Measurements from ENCODE around the gene TRIM24. TPM values are rescaled to one million over a fixed set of nuclear protein-coding genes. Genes with fewer than 3 reads are reported as not detected.

TRIM24 gene
- total and polyA plus RNA-seq, 2 of the 13 experiments (the other 11 are each of a cell fraction or from before 2014, with no cell fraction given), result 100 to 106 TPM

DNA sequence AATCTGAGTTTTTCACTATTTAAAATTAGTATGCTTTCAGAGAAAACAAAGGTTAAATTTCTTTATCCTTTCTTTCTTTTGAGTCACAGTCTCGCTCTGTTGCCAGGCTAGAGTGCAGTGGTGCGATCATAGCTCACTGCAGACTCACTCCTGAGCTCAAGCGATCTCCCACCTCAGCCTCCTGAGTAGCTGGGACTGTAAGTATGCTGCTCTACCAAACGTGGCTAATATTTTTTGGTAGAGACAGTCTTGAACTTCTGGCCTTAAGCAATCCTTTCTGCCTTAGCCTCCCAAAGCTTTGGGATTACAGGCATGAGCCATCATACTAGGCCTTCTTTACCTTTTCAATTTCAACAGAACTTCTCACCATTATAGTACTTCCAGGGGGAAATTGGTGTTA is 113.7 kb downstream of the TRIM24 start:
- H3K4me3 ChIP-seq (replicated peaks in 1 of 3; ENCODE audit: insufficient read depth in 1 of 3, low read depth in 2 of 3, low read length in 3 of 3), result no peak overlapping the region
- H3K4me1 ChIP-seq (ENCODE audit: insufficient read depth, low read length), result 0 out of 2 replicates have a peak, but pooled peaks cover 8% of the 10 kb centered on the region
- no peak for FAIRE-seq
- H3K36me3 ChIP-seq (replicated peaks in 1 of 2; ENCODE audit: control insufficient read depth in 1 of 2, insufficient read depth in 2 of 2, low read length in 2 of 2), result peaks cover 9 to 85% of the 10 kb centered on the region in 2 experiments
- ChIA-PET POLR2A (interaction anchor here (1.0 kb wide), 1 partner anchor 8 kb away, joined by 3 read pairs; no protein-coding TSS in a partner anchor), CTCF (ENCODE audit: low intra/inter-chr PET ratio, low total read pairs) (no interaction called here)
- DNase-seq (ENCODE audit: low spot score), result no peak
- intact Hi-C loops (cut with micrococcal nuclease; ENCODE audit: unreplicated experiment), result no loop called here
- H3K27ac ChIP-seq (ENCODE audit: extremely low read length, insufficient read depth, low read length), result peak overlapping the region; percentile 26
- no peak overlapping the region for H3K9ac ChIP-seq (ENCODE audit: insufficient read depth, low read depth, low read length)
- WGBS (ENCODE audit: low lambda C conversion rate), result 79% methylated on average over 4 of the region's 4 CpGs
- H3K27me3 ChIP-seq (ENCODE audit: control insufficient read depth in 1 of 2, insufficient read depth in 2 of 2, low read length in 2 of 2), result no peaks in the 10 kb centered on the region
- no peak overlapping the region for H2AFZ ChIP-seq (ENCODE audit: low read length)
- H3K9me3 ChIP-seq (ENCODE audit: low read length), result no peaks in the 10 kb centered on the region
- no peaks in the 10 kb centered on the region for H4K20me1 ChIP-seq (ENCODE audit: insufficient read depth, low read length)
- no peak; the same call in 2 of the 3 replicates for ATAC-seq
- in situ Hi-C loops (cut with HindIII; ENCODE audit: extremely low pct_ligation_motif_present, low pct_unique_long_range_greater_than_20kb), result no loop called here
- BruUV-seq (replicated peaks), result no TSS peak
- H3K4me2 ChIP-seq (ENCODE audit: low read depth, low read length), result no peak overlapping the region
- H3K79me2 ChIP-seq (ENCODE audit: insufficient read depth, low read length), result peaks cover 2% of the 10 kb centered on the region
- TF ChIP-seq ZBTB10 (CRISPR knock-in tag; IDR thresholded peaks at IDR 0.05; ENCODE audit: borderline replicate concordance) (no peak), THAP9 (CRISPR knock-in tag; IDR thresholded peaks at IDR 0.05; ENCODE audit: borderline replicate concordance) (no peak), POLR2G (IDR thresholded peaks at IDR 0.05; ENCODE audit: low read depth, low read length) (0 out of 2 replicates have a peak, but pooled peaks have one; percentile 36), ZNF883 (CRISPR knock-in tag; IDR thresholded peaks at IDR 0.05; ENCODE audit: not compliant biosample characterization) (no peak), ZNF274 (CRISPR knock-in tag; IDR thresholded peaks at IDR 0.05) (no peak), KDM1A (CRISPR knock-in tag; IDR thresholded peaks at IDR 0.05) (no peak)
- TF ChIP-seq, protein P1, sequence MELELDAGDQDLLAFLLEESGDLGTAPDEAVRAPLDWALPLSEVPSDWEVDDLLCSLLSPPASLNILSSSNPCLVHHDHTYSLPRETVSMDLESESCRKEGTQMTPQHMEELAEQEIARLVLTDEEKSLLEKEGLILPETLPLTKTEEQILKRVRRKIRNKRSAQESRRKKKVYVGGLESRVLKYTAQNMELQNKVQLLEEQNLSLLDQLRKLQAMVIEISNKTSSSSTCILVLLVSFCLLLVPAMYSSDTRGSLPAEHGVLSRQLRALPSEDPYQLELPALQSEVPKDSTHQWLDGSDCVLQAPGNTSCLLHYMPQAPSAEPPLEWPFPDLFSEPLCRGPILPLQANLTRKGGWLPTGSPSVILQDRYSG (CRISPR knock-in tag; IDR thresholded peaks at IDR 0.05), result no peak
- TF ChIP-seq, protein P2, sequence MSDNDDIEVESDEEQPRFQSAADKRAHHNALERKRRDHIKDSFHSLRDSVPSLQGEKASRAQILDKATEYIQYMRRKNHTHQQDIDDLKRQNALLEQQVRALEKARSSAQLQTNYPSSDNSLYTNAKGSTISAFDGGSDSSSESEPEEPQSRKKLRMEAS (IDR thresholded peaks at IDR 0.05), result no peak
- TF ChIP-seq, protein P3, sequence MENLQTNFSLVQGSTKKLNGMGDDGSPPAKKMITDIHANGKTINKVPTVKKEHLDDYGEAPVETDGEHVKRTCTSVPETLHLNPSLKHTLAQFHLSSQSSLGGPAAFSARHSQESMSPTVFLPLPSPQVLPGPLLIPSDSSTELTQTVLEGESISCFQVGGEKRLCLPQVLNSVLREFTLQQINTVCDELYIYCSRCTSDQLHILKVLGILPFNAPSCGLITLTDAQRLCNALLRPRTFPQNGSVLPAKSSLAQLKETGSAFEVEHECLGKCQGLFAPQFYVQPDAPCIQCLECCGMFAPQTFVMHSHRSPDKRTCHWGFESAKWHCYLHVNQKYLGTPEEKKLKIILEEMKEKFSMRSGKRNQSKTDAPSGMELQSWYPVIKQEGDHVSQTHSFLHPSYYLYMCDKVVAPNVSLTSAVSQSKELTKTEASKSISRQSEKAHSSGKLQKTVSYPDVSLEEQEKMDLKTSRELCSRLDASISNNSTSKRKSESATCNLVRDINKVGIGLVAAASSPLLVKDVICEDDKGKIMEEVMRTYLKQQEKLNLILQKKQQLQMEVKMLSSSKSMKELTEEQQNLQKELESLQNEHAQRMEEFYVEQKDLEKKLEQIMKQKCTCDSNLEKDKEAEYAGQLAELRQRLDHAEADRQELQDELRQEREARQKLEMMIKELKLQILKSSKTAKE (CRISPR knock-in tag; IDR thresholded peaks at IDR 0.05; ENCODE audit: borderline replicate concordance), result no peak
- TF ChIP-seq, protein P4, sequence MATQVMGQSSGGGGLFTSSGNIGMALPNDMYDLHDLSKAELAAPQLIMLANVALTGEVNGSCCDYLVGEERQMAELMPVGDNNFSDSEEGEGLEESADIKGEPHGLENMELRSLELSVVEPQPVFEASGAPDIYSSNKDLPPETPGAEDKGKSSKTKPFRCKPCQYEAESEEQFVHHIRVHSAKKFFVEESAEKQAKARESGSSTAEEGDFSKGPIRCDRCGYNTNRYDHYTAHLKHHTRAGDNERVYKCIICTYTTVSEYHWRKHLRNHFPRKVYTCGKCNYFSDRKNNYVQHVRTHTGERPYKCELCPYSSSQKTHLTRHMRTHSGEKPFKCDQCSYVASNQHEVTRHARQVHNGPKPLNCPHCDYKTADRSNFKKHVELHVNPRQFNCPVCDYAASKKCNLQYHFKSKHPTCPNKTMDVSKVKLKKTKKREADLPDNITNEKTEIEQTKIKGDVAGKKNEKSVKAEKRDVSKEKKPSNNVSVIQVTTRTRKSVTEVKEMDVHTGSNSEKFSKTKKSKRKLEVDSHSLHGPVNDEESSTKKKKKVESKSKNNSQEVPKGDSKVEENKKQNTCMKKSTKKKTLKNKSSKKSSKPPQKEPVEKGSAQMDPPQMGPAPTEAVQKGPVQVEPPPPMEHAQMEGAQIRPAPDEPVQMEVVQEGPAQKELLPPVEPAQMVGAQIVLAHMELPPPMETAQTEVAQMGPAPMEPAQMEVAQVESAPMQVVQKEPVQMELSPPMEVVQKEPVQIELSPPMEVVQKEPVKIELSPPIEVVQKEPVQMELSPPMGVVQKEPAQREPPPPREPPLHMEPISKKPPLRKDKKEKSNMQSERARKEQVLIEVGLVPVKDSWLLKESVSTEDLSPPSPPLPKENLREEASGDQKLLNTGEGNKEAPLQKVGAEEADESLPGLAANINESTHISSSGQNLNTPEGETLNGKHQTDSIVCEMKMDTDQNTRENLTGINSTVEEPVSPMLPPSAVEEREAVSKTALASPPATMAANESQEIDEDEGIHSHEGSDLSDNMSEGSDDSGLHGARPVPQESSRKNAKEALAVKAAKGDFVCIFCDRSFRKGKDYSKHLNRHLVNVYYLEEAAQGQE (IDR thresholded peaks at IDR 0.05; ENCODE audit: borderline replicate concordance in 1 of 2, low read depth in 1 of 2, low read length in 2 of 2), result no peak
